ENCODE data around the gene MCOLN2.

DNA sequence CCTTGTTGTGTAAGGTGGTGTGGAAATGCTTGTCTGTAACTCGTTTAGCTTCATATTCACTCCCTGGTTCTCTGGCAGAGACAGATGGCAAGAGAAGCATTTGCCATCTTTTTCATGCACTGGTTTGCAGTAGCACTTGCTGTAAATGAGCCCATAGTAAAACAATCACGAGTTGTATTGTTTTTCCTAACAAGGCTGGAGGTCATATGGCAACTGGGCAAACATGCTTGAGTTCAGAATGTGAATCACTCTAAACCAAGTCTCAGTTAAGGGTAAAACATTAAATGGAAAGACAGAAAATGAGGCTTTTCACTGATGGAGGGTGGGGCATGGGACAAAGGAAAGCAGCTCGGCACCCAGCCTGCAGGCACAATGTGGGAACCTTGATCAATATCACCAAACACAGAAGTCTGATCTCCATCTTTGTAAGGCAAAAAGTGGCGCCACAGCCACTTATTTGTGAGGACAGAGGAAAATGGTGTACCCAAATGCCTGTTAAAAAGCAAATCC is 77.4 kb downstream of the MCOLN2 start:
- TF ChIP-seq POLR2AphosphoS5 (IDR thresholded peaks at IDR 0.05; ENCODE audit: low read depth, low read length) (no peak), SIN3A (IDR thresholded peaks at IDR 0.05; ENCODE audit: borderline replicate concordance, insufficient read depth, low read depth, low read length) (no peak)
- TF ChIP-seq, protein P1, sequence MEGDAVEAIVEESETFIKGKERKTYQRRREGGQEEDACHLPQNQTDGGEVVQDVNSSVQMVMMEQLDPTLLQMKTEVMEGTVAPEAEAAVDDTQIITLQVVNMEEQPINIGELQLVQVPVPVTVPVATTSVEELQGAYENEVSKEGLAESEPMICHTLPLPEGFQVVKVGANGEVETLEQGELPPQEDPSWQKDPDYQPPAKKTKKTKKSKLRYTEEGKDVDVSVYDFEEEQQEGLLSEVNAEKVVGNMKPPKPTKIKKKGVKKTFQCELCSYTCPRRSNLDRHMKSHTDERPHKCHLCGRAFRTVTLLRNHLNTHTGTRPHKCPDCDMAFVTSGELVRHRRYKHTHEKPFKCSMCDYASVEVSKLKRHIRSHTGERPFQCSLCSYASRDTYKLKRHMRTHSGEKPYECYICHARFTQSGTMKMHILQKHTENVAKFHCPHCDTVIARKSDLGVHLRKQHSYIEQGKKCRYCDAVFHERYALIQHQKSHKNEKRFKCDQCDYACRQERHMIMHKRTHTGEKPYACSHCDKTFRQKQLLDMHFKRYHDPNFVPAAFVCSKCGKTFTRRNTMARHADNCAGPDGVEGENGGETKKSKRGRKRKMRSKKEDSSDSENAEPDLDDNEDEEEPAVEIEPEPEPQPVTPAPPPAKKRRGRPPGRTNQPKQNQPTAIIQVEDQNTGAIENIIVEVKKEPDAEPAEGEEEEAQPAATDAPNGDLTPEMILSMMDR (IDR thresholded peaks at IDR 0.05) = no peak
- TF ChIP-seq, protein P2, sequence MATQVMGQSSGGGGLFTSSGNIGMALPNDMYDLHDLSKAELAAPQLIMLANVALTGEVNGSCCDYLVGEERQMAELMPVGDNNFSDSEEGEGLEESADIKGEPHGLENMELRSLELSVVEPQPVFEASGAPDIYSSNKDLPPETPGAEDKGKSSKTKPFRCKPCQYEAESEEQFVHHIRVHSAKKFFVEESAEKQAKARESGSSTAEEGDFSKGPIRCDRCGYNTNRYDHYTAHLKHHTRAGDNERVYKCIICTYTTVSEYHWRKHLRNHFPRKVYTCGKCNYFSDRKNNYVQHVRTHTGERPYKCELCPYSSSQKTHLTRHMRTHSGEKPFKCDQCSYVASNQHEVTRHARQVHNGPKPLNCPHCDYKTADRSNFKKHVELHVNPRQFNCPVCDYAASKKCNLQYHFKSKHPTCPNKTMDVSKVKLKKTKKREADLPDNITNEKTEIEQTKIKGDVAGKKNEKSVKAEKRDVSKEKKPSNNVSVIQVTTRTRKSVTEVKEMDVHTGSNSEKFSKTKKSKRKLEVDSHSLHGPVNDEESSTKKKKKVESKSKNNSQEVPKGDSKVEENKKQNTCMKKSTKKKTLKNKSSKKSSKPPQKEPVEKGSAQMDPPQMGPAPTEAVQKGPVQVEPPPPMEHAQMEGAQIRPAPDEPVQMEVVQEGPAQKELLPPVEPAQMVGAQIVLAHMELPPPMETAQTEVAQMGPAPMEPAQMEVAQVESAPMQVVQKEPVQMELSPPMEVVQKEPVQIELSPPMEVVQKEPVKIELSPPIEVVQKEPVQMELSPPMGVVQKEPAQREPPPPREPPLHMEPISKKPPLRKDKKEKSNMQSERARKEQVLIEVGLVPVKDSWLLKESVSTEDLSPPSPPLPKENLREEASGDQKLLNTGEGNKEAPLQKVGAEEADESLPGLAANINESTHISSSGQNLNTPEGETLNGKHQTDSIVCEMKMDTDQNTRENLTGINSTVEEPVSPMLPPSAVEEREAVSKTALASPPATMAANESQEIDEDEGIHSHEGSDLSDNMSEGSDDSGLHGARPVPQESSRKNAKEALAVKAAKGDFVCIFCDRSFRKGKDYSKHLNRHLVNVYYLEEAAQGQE (IDR thresholded peaks at IDR 0.05; ENCODE audit: insufficient read depth in 1 of 2, low read depth in 2 of 2, low read length in 1 of 2) = no peak
